GM18511 (cell line): ENCODE data around the gene GJB5.

Source experiments
- ATAC-seq: cut with Tn5 transposase; IDR thresholded peaks from one replicate; pipeline ENCODE4 v1.9.1; 2021; ENCODE audit warnings: mild to moderate bottlenecking, moderate library complexity; ENCODE audit not compliant: unreplicated experiment

Gene GJB5

DNA sequence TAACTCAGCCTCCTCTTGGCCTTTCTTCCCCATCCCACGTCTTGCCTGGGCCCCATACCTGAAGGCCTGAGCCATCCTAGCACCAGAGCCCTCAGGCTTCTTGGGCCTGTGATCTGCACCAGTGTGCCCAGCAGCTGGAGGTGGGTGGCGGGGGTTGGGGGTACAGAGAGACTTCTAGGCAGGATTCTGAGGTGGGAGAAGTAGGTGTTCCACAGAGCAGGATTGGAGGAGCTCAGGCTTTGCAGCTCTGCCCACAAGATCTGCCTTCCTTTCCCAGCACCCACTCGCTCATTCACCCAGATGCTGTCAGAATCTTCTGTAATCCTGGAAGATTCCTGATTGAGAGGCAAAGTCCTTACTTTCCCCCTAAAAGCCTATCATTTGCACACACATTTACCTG is 10.0 kb upstream of the GJB5 start:
- no peak for ATAC-seq

DNA sequence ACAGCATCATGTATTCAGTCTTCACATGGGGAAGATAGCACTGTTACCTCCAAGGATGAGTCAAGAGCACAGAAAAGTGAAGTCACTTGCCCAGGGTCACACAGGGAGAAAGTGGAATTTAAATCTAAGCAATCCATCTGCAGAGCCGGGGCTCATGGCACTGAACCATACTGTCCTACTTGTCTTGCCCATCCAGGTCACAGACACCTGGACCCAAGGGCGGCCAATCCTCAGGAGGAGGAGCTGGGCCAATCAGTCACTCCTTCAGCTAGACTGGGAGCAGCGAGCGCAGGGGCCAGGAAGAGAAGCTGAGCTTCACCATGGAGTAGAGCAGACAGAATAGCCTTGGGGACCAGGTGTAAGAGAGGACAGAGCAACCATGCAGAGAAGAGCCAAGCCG is 9.2 kb upstream of the GJB5 start:
- ATAC-seq, result no peak

DNA sequence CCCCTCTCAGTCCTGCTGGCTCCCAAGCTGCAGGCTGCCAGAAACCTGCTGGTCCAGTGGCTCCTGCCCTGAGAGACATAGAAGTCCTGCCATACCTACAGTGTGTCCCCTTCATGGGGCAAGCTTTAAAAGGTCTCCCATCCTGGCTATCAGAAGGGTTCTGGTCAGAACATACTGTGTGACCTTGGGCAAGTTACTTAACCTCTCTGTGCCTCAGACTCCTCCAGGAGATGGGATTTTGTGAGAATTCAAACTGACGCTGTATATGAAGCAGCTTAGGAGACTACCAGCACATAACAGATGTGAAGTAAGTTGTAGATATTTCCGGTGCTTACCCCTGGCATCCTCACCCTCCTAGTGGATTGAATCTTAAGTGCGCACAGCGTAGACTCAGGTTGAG is 8.7 kb upstream of the GJB5 start:
- ATAC-seq, result no peak

DNA sequence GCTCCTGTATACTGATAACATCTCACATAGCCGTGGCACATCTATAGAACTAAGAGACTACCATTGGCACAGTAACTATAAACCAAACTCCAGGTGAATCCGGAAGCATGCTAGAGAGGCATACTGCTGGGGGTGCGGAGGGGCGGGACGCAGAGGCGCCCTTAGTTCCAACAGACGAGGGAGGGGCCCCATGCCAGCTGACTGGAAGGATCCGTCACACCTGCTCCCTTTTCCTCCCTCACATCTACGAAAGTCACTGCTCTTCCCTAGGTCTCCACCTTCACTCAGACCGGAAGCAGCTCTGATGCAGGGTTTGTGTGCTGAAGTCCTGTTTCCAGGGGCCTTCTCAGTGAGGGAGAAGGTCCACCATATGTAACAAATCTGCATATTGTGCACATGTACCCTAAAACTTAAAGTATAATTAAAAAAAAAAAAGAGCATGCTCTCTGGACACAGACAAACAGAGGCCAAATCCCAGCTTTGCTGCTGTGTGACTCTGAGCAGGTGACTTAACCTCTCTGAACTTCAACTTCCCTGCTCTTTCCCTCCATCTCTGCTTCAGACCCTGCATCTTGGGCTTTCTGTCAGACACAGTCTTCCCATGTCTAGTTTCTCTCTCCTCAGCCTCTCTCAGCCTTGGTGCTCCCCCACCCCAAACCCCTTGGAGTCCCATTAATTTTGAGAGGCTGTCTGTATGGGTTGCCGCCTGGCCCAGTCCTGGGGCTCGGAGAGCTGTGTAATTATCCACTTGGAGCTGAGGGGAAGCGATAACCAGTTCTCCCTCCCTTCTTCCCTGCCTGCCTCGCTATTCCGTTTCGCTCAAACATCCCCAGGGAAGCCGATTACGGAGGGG is 7.8 kb upstream of the GJB5 start:
- ATAC-seq, result no peak

DNA sequence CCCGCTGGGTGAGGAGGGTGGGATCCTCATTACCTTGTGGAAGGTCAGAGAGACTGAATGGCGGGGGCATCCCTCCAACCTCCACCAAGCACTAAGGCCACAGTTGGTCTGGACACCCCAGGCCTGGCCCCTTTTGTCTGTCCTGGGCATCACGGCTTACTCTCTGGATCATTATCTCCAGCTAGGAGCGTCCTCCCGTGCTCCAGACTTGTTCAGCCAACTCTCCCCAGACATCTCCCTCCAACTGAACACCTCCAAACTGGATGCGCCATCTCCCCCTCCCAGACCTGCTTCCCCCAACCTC is 7.3 kb upstream of the GJB5 start:
- ATAC-seq, result no peak

DNA sequence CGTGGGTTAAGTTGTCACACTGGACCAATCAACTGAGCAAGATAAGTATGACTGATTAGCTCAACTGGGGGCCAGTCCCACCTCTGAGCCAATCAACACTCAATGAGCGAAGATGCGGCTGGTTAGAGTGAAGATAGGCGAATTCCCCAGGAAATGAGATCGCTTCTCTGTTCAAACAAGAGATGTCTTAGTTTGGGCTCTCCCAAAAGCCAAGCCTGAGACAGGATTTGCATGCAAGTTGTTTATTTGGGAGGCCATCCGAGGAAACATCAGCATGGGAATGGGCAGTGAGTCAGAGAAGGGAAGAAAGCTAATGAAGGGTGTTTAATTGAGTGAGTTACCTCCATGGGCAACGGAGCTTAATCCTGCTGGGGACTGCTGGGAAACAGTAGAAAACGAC is 4.9 kb upstream of the GJB5 start:
- ATAC-seq, result no peak

DNA sequence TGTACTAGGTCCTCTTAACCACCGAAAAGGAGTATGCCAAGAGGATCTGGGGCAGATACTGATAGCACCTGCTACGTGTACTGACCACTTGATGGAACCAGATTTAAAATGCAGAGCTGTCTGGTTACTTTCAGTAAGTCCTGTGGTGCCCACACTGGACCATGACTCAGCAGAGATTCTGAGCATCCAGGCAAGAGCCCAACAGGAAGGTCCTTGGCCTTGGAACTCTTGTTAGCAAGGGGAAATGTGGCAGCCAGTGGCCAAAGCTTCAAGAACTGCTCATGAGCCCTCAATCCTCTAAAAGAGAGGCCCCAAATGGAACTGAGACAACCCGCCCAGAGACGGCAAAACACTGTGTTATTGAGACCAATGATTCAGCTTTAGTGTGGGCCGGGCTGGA is 4.2 kb upstream of the GJB5 start:
- no peak for ATAC-seq

DNA sequence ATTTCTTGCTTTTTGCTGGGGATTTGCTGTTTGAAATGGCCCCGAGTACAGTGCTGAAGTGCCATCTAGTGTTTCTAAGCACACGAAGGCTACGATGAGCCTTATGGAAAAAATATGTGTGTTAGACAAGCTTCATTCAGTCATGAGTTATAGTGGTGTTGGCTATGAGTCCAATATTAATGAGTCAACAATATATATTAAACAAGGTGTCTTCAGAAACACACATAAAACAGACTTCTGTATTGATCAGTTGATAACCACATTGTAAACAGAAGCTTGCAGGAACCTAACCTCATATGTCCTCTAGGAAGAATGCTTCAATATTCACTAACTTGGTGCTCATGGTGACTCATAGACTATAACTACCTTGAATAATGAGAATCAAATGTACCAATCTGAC is 1.7 kb upstream of the GJB5 start:
- ATAC-seq, result no peak

DNA sequence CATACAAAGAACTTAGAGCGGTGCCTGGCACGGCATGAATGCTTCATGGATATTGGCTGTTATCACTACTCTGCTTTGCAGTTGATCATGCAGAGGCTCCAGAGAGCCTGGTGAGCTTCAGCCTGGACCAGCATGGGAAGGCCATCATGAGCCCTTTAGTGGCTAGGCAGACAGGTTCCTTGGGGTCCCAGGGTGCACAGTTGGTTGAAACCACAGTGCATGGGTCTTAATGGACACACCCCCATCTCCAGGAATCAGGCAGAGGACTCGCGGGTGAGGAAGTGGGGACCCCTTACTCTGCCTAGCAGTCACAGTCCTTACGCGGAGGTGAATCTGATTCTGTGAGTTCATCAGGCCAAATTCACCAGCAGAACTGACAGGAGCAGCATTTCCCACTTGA is 1.1 kb downstream of the GJB5 start:
- ATAC-seq, result no peak

DNA sequence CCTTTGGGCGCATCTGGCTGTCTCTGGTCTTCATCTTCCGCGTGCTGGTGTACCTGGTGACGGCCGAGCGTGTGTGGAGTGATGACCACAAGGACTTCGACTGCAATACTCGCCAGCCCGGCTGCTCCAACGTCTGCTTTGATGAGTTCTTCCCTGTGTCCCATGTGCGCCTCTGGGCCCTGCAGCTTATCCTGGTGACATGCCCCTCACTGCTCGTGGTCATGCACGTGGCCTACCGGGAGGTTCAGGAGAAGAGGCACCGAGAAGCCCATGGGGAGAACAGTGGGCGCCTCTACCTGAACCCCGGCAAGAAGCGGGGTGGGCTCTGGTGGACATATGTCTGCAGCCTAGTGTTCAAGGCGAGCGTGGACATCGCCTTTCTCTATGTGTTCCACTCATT is 2.5 kb downstream of the GJB5 start:
- ATAC-seq, result no peak

DNA sequence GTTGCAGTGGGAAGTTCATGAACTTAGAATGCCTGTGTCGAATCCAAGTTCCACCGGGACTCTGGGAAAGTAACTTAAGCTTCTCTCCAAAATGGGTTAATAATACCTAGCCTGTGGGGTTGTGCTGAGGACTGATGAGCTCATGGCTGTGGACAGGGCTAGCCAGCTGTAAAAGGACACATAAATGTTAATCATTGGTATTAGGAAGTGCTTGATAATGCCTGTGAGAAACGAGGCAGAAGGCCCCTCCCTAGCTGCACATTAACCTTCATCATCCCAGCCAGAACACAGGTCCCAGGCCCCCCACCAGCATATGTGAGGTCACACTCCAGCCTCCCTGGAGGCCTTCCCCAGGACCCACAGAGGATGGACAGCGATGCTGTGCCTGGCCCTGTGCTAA is 3.9 kb downstream of the GJB5 start:
- ATAC-seq, result no peak

DNA sequence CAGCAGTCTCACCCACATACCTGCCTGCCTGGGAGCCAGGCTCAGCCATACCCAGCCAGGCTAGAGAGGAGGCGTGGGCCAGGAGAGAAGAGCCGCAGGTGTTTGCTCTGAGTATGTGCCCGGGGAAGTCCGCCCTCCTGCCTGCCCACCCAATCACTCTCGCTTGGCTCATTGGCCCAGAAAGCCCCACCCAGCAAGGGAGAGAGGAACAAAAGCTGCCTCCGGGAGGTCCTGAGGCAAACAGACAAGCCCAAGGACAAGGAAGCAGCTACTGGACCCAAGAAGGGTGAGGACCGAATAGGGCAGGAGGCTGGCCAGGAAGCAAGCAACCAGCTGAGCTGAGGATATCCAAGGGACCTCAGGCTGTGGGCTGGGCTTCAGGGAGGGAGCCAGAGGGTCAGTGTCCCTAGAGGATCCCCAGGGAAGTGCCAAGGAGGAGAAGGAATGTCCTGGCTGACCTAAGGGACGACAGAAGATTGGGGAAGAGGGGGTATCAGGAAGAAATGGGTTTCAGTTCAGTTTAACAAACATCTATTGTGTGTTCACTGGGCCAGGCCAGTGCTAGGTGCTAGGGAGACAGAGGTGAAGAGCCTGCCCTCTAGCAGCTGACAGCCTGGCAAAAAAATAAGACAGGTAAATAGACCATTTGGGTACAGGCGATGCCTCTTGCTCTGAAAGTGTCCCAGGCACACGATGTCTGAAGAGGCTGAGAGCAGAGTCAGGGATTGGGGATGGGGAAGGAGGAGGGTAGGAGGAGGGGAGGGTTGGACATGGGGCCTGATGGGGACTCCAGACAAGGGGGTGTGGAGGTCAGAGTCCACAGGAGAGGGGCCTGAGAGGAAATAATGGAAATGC is 4.9 kb downstream of the GJB5 start, which contains the start of gene GJB4:
Gene GJB4, plus strand, starts transcription at position 238 of the 855 bp plus-strand sequence. CDS start 1,515 bp downstream, outside the sequence.
- no peak for ATAC-seq

DNA sequence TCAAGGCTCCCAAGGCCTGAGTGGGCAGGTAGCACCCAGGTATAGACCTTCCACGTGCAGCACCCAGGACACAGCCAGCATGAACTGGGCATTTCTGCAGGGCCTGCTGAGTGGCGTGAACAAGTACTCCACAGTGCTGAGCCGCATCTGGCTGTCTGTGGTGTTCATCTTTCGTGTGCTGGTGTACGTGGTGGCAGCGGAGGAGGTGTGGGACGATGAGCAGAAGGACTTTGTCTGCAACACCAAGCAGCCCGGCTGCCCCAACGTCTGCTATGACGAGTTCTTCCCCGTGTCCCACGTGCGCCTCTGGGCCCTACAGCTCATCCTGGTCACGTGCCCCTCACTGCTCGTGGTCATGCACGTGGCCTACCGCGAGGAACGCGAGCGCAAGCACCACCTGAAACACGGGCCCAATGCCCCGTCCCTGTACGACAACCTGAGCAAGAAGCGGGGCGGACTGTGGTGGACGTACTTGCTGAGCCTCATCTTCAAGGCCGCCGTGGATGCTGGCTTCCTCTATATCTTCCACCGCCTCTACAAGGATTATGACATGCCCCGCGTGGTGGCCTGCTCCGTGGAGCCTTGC is 6.4 kb downstream of the GJB5 start:
- no peak for ATAC-seq

DNA sequence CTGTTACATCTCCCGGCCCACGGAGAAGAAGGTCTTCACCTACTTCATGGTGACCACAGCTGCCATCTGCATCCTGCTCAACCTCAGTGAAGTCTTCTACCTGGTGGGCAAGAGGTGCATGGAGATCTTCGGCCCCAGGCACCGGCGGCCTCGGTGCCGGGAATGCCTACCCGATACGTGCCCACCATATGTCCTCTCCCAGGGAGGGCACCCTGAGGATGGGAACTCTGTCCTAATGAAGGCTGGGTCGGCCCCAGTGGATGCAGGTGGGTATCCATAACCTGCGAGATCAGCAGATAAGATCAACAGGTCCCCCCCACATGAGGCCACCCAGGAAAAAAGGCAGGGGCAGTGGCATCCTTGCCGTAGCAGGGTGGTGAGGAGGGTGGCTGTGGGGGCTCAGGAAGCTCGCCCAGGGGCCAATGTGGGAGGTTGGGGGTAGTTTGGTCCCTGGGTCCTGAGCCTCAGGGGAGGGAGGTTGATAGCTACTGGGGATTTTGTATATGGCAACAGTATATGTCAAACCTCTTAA is 7.0 kb downstream of the GJB5 start:
- ATAC-seq, result no peak

DNA sequence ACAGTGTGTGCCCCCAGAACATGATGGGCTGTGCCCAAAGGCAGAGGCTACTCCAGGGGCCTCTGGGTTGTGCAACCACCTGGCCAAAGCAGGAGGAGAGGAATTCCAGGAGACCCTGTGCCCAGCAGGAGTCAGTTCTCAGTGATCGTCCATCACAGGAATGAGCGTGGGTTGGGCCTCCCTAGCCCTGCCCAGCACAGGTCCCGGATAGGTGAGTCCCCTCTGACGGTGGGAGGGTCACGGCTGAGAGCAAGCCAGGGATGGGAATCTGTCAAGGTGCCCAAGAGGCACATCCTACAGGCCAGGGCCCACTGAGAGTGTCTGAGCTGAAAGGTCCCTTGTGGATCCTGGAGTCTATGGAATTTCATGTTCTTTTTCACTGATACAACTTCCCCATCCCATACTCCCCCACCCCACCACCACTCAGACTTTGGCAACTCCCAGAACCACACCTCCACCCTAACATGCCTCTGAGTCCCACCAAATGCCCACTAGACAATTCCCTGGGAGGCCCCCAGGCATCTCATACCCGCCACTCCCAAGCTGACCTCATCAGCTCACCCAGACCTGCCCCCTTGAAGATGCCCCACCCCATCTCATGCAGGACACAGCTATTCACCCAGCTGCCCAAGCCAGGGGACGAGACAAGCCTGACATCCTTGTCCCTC is 7.8 kb downstream of the GJB5 start:
- no peak for ATAC-seq

DNA sequence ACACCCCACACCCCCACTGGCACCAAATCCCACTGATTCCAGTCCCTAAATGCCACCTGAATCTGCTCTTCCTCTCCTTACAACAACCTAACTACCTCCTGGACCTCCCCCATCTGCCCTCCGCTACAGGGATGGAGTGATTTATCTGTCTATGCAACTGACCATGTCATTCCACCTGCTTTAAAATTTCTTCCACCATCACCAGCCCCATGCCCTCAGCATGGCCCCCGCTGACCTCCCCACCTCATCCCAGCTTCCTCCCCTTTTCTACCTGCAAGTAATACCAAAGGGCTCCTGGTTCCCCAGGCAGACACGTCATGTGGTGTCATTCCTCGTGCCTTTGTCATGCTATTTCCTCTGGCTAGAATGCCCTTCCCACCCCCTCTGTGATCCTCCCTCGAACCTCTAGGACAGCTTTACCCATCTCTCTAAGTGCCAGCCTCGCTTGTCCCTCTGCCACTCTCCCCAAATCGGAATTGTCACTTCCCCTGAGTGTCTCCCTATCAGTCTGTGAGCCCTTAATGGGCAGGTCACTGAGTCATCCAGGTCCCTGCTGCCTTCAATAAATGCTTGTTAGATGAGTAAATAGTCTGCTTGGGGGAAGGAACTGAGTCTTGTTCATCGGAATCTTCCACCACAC is 8.4 kb downstream of the GJB5 start:
- no peak for ATAC-seq

DNA sequence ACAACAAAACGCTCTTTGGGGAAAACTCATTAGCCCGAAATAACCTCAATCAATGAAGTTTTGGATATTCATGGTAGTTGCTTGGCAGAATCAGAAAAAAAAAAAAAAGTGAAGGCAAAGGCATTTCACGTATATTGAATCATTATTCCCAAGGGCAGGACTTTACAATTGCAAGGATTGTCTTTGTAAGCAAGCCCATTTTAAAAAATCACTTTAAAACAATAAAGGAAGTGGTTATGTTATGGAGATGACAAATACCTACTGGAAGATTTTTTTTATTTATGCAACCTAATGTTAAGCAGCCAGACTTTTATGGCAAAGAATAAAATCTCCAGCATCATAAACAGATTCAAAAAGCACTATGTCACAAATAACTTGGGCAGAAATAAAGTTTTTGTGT is 14.0 kb downstream of the GJB5 start:
- no peak for ATAC-seq

DNA sequence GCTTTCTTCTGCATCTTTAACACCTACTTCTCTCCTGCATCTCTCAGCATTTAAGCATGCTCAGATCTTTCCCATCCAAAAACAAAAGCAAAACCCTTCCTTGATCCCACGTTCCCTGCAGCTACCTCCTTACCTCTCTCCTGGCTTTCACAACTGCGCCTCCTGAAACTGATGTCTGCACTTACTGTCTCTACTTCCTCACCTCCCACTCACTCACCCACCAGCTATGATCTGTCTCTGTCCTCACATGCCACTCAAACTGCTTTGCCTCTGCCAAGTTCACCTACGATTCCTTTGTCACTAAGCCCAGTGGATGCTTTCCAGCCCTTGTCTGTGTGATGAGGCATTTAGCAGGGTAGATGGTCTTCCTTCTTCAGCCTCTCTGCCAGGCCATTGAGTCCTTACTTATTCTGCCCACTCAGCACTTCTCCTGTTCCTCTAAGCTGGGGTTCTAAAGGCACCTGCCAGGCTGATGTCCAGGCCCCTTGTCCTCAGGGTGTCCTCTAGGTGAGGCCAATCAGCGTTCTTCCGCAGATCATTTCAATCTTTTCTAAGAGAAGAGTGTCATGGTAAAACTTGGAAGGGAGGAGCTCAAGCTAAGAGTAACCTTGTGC is 16.2 kb downstream of the GJB5 start:
- no peak for ATAC-seq

DNA sequence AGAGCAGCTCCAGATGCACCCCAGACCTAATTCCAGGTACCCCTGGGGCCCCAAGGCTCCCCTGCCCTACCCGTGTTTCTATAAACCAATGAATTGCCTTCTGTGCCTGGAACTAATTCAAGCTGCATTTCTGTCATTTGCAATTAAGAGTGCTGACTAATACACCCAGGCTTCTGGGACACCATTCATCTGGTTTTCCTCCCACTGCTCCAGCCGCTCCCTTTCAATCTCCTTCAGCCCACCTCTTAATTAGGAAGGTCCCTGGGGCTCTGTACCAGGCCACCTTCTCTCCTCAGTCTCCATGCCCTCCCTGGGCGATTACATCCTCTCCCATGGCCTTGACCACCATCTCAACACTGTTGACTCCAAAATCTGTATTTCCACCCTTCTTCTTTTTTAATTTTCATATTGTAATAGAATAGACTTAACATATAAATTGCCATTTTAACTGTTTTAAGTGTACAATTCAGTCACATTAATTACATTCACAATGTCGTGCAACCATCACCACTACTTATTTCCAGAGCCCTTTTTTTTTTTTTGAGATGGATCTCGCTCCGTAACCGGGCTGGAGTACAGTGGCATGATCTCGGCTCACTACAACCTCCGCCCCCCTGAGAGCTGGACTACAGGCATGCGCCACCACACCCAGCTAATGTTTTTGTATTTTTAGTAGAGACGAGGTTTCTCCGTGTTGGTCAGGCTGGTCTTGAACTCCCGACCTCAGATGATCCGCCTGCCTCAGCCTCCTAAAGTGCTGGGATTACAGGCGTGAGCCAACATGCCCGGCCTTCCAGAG is 16.9 kb downstream of the GJB5 start:
- ATAC-seq, result no peak
